ENCODE results near the gene ZIC1. TPM values are rescaled to one million over a fixed set of nuclear protein-coding genes. Genes with fewer than 3 reads are reported as not detected.

Gene ZIC1
- total RNA-seq, 1 experiment from 2014 or later: 55.7 TPM

- no peaks in the 10 kb centered on the region for H3K4me1 ChIP-seq
- H3K27ac ChIP-seq: no peak overlapping the region
- no peaks in the 10 kb centered on the region for H3K27me3 ChIP-seq
- DNase-seq: no peak
- no peak overlapping the region for H3K4me3 ChIP-seq
- H3K9me3 ChIP-seq (replicated peaks): no peaks in the 10 kb centered on the region
- no peaks in the 10 kb centered on the region for H3K36me3 ChIP-seq
These were observed 20.2 kb upstream of the ZIC1 start for GRCh38 chr3:147388700-147389580.

GRCh38 chr3:147389717-147390116 lies 19.4 kb upstream of the ZIC1 start:
- no peak for DNase-seq
- no peaks in the 10 kb centered on the region for H3K27me3 ChIP-seq
- H3K9me3 ChIP-seq (replicated peaks): no peaks in the 10 kb centered on the region
- H3K4me1 ChIP-seq: no peaks in the 10 kb centered on the region
- no peak overlapping the region for H3K27ac ChIP-seq
- no peak overlapping the region for H3K4me3 ChIP-seq
- no peaks in the 10 kb centered on the region for H3K36me3 ChIP-seq

GRCh38 chr3:147390589-147391569 lies 18.3 kb upstream of the ZIC1 start:
- Histone ChIP-seq H3K4me1 (no peaks in the 10 kb centered on the region), H3K27ac (no peak overlapping the region), H3K27me3 (no peaks in the 10 kb centered on the region), H3K4me3 (no peak overlapping the region), H3K36me3 (peaks cover 8% of the 10 kb centered on the region; the same call in 1 of the 2 replicates), H3K9me3 (replicated peaks) (no peaks in the 10 kb centered on the region)
- DNase-seq: no peak

GRCh38 chr3:147391781-147392624 lies 17.2 kb upstream of the ZIC1 start:
- Histone ChIP-seq H3K4me3 (peak overlapping the region; percentile 81), H3K27ac (peak overlapping the region; percentile 97), H3K4me1 (no peaks in the 10 kb centered on the region), H3K36me3 (peaks cover 12% of the 10 kb centered on the region; the same call in 1 of the 2 replicates), H3K9me3 (replicated peaks) (no peaks in the 10 kb centered on the region), H3K27me3 (no peaks in the 10 kb centered on the region)
- DNase-seq: peak; percentile 87 to 88

GRCh38 chr3:147392625-147392946 lies 16.6 kb upstream of the ZIC1 start:
- Histone ChIP-seq H3K9me3 (replicated peaks) (no peaks in the 10 kb centered on the region), H3K27ac (peak overlapping the region; percentile 97), H3K36me3 (peaks cover 12% of the 10 kb centered on the region; the same call in 1 of the 2 replicates), H3K4me3 (peak overlapping the region; percentile 81), H3K27me3 (no peaks in the 10 kb centered on the region), H3K4me1 (no peaks in the 10 kb centered on the region)
- DNase-seq: no peak

- DNase-seq: peak; percentile 90 to 92
- peak overlapping the region; percentile 81 for H3K4me3 ChIP-seq
- no peaks in the 10 kb centered on the region for H3K9me3 ChIP-seq (replicated peaks)
- no peaks in the 10 kb centered on the region for H3K27me3 ChIP-seq
- H3K27ac ChIP-seq: peak overlapping the region; percentile 97
- no peaks in the 10 kb centered on the region for H3K4me1 ChIP-seq
- H3K36me3 ChIP-seq: peaks cover 12% of the 10 kb centered on the region; the same call in 1 of the 2 replicates
These were observed 15.8 kb upstream of the ZIC1 start for GRCh38 chr3:147393261-147393942.

- H3K27ac ChIP-seq: peak overlapping the region; percentile 97
- DNase-seq: peak; percentile 67 to 69
- H3K27me3 ChIP-seq: no peaks in the 10 kb centered on the region
- peak overlapping the region; percentile 81 for H3K4me3 ChIP-seq
- H3K36me3 ChIP-seq: peaks cover 13% of the 10 kb centered on the region; the same call in 1 of the 2 replicates
- no peaks in the 10 kb centered on the region for H3K9me3 ChIP-seq (replicated peaks)
- no peaks in the 10 kb centered on the region for H3K4me1 ChIP-seq
These were observed 15.0 kb upstream of the ZIC1 start for GRCh38 chr3:147393943-147394883.

- no peaks in the 10 kb centered on the region for H3K27me3 ChIP-seq
- no peaks in the 10 kb centered on the region for H3K9me3 ChIP-seq (replicated peaks)
- H3K36me3 ChIP-seq: peaks cover 14% of the 10 kb centered on the region; the same call in 1 of the 2 replicates
- H3K4me3 ChIP-seq: peak overlapping the region; percentile 81
- no peaks in the 10 kb centered on the region for H3K4me1 ChIP-seq
- no peak for DNase-seq
- peak overlapping the region; percentile 97 for H3K27ac ChIP-seq
These were observed 14.3 kb upstream of the ZIC1 start for GRCh38 chr3:147394884-147395225.

- Histone ChIP-seq H3K9me3 (replicated peaks) (no peaks in the 10 kb centered on the region), H3K4me3 (no peak overlapping the region), H3K27me3 (no peaks in the 10 kb centered on the region), H3K36me3 (peaks cover 14% of the 10 kb centered on the region; the same call in 1 of the 2 replicates), H3K27ac (no peak overlapping the region), H3K4me1 (no peaks in the 10 kb centered on the region)
- DNase-seq: no peak
These were observed 13.1 kb upstream of the ZIC1 start for GRCh38 chr3:147395899-147396711.

- H3K4me3 ChIP-seq: no peak overlapping the region
- H3K9me3 ChIP-seq (replicated peaks): no peaks in the 10 kb centered on the region
- H3K36me3 ChIP-seq: peaks cover 14% of the 10 kb centered on the region; the same call in 1 of the 2 replicates
- no peaks in the 10 kb centered on the region for H3K27me3 ChIP-seq
- no peak for DNase-seq
- H3K27ac ChIP-seq: no peak overlapping the region
- H3K4me1 ChIP-seq: no peaks in the 10 kb centered on the region
These were observed 12.5 kb upstream of the ZIC1 start for GRCh38 chr3:147396712-147397046.

- Histone ChIP-seq H3K36me3 (peaks cover 14% of the 10 kb centered on the region; the same call in 1 of the 2 replicates), H3K9me3 (replicated peaks) (no peaks in the 10 kb centered on the region), H3K4me3 (no peak overlapping the region), H3K27me3 (no peaks in the 10 kb centered on the region), H3K27ac (no peak overlapping the region), H3K4me1 (no peaks in the 10 kb centered on the region)
- DNase-seq: no peak
These were observed 11.8 kb upstream of the ZIC1 start for GRCh38 chr3:147397155-147397874.

Measured in SJCRH30 (cell line).